Right lung (tissue), 10 donors: ENCODE data around the gene RRAD. TPM values are rescaled to one million over a fixed set of nuclear protein-coding genes. Genes with fewer than 3 reads are reported as not detected.
"Not testable (repeated sequence)": the region's sequence is repeated elsewhere in the genome, so short reads cannot be mapped to it uniquely, and the experiment has no call there.

Source experiments
- DNase-seq, 2 donors: peaks; one replicate each; pipeline ENCODE4 v3.0.0-alpha.2; 2013
- long read RNA-seq, 8 donors: transcript quantifications; one replicate each; lab custom pipeline, GENCODE V29; 2026
- polyA plus RNA-seq, 5 donors: library from polyadenylated mRNA; unstranded; fragments of 120-200 nt; gene quantifications; one replicate each; pipeline versions ENCODE4 v1.2.1 to v1.2.3, GENCODE V29; 2013; ENCODE audit warnings: inconsistent platforms in 1 of 5, low replicate concordance in 1 of 5; ENCODE audit not compliant: insufficient read length in 5 of 5, insufficient read depth in 1 of 5

RRAD gene, protein sequence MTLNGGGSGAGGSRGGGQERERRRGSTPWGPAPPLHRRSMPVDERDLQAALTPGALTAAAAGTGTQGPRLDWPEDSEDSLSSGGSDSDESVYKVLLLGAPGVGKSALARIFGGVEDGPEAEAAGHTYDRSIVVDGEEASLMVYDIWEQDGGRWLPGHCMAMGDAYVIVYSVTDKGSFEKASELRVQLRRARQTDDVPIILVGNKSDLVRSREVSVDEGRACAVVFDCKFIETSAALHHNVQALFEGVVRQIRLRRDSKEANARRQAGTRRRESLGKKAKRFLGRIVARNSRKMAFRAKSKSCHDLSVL
- 10 to 100 TPM in 2 of 5 donors, 1 to 10 TPM in 3; 6.7 to 10.7 (median 9.6) TPM for polyA plus RNA-seq
- long read RNA-seq, donor 1, transcript RRAD-201 (5 exons, 1,569 nt): major isoform, 13 of 20 reads
- long read RNA-seq, donor 1, partial matches to known transcripts: 6 of 20 reads
- long read RNA-seq, donor 1, other reads (novel, unspliced or antisense): 0 of 20 reads
- long read RNA-seq, donor 2, transcript RRAD-201 (5 exons, 1,569 nt): major isoform, 7 of 7 reads
- long read RNA-seq, donor 2, partial matches to known transcripts: 0 of 7 reads
- long read RNA-seq, donor 2, other reads (novel, unspliced or antisense): 0 of 7 reads
- long read RNA-seq, donor 3, partial matches to known transcripts: 0 of 4 reads
- long read RNA-seq, donor 3, other reads (novel, unspliced or antisense): 0 of 4 reads
- long read RNA-seq, donor 4, transcript RRAD-201 (5 exons, 1,569 nt): major isoform, 9 of 9 reads
- long read RNA-seq, donor 4, partial matches to known transcripts: 0 of 9 reads
- long read RNA-seq, donor 4, other reads (novel, unspliced or antisense): 0 of 9 reads
- long read RNA-seq, donor 5, partial matches to known transcripts: 0 of 3 reads
- long read RNA-seq, donor 5, other reads (novel, unspliced or antisense): 0 of 3 reads
- long read RNA-seq, donor 6, transcript RRAD-201 (5 exons, 1,569 nt): major isoform, 13 of 14 reads
- long read RNA-seq, donor 6, partial matches to known transcripts: 0 of 14 reads
- long read RNA-seq, donor 6, other reads (novel, unspliced or antisense): 0 of 14 reads
- long read RNA-seq, donor 7, transcript RRAD-201 (5 exons, 1,569 nt): major isoform, 6 of 13 reads
- long read RNA-seq, donor 7, partial matches to known transcripts: 6 of 13 reads
- long read RNA-seq, donor 7, other reads (novel, unspliced or antisense): 0 of 13 reads
- long read RNA-seq, donor 8, partial matches to known transcripts: 0 of 1 reads
- long read RNA-seq, donor 8, other reads (novel, unspliced or antisense): 0 of 1 reads

DNA sequence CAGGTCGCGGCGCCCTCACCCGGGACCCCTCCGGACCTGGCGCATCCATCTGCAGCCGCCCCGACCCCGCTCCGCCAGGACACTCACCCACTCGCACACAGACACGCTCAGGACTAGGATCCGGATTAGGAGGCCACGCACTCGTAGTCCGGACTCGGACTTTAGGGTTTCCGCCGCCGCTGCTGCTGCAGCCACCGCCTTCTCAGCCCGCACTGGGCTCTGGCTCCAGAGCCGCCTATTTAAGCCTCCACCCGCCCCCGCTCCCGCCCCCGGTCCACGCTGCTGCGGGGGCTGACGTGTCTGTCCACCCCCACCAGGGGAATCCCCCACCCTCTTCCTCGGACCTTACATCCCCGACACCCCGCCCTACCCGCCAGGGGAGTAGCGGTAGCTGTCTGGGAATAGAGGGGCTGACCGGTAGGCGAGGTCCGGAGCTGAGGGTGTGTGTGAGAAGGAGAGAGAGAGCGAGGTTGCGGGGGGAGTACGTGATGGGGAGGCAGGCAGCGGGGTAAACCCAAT is at the start of gene RRAD:
Gene RRAD (minus strand): TSS at position 214 of the 519 bp plus-strand sequence. CDS start 356 bp downstream, outside the sequence.
- no peak for DNase-seq

DNA sequence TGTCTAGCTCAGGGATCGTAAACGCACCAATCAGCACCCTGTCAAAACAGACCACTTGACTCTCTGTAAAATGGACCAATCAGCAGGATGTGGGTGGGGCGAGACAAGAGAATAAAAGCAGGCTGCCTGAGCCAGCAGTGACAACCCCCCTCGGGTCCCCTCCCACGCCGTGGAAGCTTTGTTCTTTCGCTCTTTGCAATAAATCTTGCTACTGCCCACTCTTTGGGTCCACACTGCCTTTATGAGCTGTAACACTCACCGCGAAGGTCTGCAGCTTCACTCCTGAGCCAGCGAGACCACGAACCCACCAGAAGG is 49.6 kb upstream of the RRAD start:
- not testable (repeated sequence) for DNase-seq

DNA sequence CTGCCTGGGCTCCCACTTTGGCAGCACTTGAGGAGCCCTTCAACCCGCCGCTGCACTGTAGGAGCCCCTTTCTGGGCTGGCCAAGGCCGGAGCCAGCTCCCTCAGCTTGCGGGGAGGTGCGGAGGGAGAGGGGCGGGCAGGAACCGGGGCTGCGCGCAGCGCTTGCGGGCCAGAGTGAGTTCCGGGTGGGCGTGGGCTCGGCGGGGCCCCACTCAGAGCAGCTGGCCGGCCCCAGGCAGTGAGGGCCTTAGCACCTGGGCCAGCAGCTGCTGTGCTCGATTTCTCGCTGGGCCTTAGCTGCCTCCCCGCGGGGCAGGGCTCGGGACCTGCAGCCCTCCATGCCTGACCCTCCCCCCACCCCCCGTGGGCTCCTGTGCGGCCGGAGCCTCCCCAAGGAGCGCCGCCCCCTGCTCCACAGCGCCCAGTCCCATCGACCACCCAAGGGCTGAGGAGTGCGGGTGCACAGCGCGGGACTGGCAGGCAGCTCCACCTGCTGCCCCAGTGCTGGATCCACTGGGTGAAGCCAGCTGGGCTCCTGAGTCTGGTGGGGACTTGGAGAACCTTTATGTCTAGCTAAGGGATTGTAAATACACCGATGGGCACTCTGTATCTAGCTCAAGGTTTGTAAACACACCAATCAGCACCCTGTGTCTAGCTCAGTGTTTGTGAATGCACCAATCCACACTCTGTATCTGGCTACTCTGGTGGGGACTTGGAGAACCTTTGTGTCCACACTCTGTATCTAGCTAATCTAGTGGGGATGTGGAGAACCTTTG is 49.0 kb upstream of the RRAD start:
- not testable (repeated sequence) for DNase-seq

DNA sequence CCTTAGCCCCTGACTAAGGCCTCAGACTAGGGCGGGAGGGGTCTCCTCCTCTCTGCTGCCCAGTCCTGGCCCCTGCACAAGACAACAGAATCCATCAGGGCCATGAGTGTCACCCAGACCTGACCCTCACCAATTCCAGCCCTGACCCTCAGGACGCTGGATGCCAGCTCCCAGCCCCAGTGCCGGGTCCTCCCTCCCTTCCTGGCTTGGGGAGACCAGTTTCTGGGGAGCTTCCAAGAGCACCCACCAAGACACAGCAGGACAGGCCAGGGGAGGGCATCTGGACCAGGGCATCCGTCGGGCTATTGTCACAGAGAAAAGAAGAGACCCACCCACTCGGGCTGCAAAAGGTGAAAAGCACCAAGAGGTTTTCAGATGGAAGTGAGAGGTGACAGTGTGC is 48.4 kb upstream of the RRAD start:
- DNase-seq: no peak

DNA sequence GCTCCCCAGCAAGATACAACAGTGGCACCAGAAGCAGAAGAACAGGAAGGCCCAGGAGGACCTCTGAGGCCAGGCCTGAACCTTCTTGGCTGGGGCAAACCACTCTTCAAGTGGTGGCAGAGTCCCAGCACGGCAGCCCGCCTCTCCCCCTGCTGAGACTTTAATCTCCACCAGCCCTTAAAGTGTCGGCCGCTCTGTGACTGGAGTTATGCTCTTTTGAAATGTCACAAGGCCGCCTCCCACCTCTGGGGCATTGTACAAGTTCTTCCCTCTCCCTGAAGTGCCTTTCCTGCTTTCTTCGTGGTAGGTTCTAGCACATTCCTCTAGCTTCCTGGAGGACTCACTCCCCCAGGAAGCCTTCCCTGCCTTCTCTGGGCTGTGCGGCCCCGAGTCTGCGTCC is 47.6 kb upstream of the RRAD start:
- DNase-seq: no peak

DNA sequence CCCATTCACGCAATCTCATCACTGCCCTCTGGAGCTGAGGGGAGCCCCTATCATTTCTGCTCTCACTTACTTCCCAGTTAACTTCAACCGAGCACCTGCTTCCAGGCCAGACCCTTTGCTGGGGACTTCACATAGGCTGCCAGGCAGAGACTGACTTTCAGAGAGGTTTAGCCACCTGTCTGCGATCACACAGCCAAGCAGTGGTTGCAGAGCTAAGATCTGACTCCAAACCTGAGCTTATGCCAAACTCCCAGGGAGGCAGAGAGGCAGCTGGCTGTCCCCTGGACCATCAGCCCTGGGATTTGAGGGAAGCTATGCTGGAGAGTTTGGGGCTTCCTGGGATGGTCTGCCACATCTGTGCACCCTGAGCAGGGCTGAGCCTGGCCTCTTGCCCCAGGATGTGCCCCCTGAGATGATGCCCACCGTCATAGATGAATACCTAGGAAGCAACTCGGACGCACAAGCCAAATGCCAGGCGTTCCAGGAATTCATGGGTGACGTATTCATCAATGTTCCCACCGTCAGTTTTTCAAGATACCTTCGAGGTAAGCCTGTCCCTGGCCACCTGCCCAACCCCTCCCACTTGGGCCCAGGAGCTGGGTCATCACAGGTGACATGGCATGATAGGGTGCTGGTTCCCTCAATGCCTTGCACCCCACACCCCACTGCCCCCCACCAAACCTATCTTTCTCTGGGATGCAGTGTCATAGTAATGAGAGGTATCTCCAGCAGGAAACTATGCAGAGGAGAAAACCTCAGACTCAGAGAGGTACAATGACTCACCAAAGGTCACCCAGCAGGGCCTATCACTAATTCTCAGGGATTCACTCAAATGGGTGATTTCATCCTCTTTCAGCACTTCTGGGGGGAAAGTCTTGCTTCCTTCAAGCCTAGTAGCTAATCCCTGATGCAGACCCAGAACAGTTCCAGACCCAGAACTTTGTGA is 45.7 kb upstream of the RRAD start:
- no peak for DNase-seq

DNA sequence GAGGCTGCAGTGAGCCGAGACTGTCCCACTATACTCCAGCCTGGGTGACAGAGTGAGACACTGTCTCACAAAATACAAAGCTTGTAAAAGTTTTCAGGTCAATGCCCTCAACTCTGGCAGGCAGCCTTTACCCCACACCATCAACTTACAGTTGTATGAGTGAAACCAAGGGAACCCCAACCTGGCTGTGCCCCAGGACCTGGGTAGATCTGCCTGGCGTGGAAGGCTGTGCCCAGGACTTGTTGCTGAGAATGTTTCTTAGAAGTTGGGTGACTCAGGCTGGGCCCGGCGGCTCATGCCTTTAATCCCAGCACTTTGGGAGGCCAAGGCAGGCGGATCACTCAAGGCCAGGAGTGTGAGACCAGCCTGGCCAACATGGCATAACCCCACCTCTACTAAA is 43.5 kb upstream of the RRAD start:
- no peak for DNase-seq

DNA sequence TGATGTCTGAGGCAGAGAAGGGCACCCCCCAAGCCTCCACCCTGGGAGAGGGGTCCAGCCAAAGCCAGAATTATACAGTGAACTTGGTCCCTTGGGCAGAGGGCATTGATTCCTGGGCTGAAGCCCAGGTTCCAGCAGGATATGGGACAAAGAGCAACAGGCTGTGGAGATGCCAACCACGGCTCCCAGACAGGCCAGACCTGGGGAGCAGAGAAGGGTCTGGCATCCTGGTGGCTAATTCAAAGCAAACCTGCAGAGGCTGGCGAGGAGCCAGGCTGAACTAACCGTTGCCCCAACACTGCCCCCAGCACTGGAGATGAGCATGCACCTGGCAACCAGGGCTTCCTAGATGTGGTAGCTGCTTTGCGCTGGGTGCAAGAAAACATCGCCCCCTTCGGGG is 38.7 kb upstream of the RRAD start:
- DNase-seq: no peak

DNA sequence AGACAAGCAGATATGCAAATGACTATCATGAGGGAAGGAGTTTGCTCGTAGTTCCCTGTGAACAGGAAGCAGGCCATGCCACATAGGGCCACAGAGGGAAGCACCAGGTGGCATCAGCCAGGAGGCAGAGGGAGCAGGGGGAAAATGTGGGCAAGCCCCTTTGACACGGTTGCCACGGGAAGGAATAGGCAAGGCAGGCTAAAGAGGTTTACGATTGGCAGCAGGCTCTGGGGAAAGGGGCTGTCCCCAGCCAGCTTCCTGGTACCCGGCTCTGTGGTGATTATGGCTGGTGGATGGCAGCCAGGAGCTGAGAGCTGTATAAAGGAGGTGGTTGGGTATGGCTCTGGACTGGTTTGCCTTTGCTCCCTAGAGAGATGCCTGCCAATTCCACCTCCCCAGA is 36.6 kb upstream of the RRAD start:
- DNase-seq: no peak

DNA sequence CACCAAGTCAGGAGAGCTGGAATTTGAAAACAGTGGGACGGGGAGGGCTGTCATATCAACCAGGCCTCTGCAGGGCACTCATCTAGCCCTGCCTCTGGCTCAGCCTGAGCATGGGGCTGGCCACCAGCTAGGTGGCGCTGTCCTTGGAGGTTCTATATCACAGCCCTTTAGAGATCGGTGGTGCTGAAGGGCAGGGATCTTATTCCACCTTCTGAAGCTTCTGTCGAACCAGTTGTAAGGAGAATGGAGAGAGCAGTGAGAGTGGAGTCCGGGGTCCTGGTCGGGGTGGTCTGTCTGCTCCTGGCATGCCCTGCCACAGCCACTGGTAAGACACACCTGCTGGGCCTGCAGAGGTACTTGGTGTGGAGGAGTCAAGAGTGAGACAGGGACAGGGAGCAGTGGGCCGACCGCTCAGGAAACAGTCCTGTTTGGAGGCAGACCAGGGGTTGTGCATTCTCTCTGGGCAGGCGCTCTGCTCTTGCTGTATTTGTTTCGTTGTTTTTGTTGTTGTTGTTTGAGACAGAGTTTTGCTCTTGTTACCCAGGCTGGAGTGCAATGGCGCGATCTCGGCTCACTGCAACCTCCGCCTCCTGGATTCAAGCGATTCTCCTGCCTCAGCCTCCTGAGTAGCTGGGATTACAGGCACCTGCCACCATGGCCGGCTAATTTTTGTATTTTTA is 35.9 kb upstream of the RRAD start, which contains the start of gene CES3:
Gene CES3 (plus strand): TSS at position 202 of the 680 bp plus-strand sequence. CDS start 42 bp downstream, at position 244.
- peak in 1 of 2 donors; percentile 24 for DNase-seq

DNA sequence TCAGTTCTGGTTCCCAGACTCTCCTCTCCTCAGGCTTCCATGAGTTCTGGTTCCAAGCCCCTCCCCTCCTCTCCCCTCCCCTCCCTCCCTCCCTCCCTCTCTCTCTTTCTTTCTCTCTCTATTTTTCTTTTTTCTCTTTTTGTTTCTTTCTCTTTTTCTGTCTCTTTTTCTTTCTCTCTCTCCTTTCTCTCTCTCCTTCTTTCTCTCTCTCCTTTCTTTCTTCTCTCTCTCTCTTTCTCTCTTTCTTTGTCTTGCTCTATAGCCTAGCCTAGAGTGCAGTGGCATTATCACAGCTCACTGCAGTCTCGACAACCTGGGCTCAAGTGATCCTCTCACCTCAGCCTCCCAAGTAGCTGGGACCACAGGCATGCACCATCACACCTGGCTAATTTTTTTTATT is 34.9 kb upstream of the RRAD start:
- DNase-seq: no peak

DNA sequence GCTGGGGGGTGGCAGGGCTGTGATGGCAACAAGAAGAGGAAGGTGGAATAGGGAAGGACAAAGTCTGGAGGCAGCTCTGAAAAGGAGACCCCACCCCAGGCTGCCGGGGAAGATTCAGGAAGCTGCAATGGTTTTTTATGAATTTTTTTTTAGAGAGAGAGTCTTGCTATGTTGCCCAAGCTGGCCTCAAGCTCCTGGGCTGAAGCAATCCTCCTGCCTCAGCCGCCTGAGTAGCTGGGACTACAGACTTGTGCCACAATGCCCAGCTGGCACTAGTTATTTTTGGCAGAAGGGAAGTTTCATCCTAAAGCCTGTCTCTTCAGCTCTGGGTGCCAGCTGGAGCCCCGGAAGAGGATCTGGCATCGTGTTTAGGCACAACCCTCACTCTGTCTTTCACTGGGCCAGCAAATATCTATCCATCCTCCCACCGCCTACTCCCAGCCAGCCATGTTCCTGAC is 34.4 kb upstream of the RRAD start:
- DNase-seq: no peak

DNA sequence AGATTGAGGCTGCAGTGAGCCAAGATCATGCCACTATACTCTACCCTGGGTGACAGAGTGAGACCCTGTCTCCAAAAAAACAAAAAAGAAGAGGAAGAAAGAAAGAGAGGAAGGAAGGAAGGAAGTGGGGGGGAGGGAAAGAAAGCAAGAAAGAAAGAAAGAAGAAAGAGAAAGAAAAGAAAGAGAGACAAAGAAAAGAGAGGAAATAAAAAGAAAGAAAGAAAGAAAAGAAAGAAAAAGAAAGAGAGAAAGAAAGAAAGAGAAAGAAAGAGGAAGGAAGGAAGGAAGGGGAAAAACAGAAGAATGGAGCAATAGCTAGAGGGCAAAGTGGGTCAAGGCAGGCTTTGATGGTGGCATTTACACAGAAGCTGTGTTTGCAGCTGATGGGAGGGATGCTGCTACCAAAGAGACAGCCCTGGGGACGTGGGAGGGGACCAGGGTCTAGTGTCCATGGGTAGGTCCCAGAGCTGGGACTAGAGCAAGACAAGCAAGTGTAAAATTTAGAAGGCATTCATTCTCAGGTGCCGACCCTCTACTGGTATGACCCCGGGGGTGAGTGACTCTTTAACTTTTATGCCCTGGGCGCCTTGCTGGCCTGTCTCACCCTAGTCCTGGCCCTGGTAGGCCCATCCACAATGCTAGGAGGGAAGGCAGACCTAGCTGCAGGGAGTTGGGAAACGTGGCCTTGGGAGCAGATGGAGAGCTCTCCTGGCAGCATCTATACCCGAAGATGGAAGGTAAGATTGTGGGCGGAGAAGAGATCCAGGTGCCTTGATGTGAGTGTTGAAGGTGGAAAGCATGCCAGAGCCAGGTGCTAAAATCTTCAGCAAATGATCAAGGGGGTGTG is 33.7 kb upstream of the RRAD start:
- DNase-seq: no peak

DNA sequence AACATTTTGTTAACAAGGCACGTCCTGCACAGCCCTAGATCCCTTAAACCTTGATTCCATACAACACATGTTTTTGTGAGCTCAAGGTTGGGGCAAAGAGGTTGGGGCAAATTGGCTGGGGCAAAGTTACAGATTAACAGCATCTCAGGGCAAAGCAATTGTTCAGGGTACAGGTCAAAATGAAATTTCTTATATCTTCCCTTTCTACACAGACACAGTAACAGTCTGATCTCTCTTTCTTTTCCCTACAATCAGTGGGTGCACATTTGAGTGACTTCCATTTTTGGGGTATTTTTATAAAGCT is 30.8 kb upstream of the RRAD start:
- DNase-seq: not testable (repeated sequence)

DNA sequence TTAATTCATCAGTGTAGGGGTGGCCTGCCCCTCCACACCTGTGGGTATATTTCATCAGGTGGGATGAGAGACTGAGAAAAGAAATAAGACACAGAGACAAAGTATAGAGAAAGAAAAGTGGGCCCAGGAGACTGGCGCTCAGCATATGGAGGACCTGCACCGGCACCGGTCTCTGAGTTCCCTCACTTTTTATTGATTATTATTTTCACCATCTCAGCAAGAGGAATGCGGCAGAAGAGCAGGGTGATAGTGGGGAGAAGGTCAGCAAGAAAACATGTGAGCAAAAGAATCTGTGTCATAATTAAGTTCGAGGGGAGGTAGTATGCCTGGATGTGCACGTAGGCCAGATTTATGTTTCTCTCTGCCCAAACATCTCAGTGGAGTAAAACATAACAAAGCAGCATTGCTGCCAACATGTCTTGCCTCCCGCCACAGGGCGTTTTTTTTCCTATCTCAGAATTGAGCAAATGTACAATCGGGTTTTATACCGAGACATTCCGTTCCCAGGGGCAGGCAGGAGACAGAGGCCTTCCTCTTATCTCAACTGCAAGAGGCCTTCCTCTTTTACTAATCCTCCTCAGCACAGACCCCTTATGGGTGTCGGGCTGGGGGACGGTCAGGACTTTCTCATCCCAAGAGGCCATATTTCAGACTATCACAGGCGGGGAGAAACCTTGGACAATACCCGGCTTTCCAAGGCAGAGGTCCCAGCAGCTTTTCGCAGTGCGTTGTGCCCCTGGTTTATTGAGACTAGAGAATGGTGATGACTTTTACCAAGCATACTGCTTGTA is 30.2 kb upstream of the RRAD start:
- DNase-seq: not testable (repeated sequence)

DNA sequence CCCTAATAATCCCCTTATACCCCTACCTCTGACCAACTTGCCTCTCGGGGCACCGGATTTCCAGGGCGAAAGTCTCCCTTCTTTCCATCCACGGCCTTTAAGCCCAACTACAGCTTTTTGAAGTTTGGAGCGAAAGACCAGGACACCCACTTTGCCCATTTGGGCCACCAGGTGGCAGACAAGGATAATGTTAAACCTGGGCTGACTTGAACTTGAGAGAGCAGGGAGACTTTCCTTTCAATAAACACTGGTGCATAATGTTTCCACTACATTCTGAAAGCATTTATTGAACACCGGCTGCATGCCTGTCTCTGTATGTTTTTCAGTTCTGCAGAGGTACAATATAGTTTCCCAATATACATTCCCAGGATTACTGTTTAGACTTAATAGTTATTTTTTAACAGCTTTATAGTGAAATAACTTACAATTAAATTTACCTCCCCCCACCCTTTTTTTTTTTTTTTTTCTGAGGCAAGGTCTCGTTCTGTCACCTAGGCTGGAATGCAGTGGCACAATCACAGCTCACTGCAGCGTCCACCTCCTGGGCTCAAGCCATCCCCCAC is 28.8 kb upstream of the RRAD start:
- DNase-seq: peak; percentile 54 to 56
